WTC11 (cell line): ENCODE results near the gene LMF1. TPM values are rescaled to one million over a fixed set of nuclear protein-coding genes. Genes with fewer than 3 reads are reported as not detected.

Experiments used
- ATF3 ChIP-seq: sonication (generic); formaldehyde crosslinking; conservative IDR thresholded peaks from 2 replicates; pipeline ENCODE4 v1.8.1; 2022; ENCODE audit warnings: mild to moderate bottlenecking, missing genetic modification reagents
- ATF6 ChIP-seq: sonication (generic); formaldehyde crosslinking; IDR thresholded peaks from 2 replicates; pipeline ENCODE4 v1.8.1; 2023; ENCODE audit warnings: mild to moderate bottlenecking, missing genetic modification reagents
- CBFB ChIP-seq: sonication (generic); formaldehyde crosslinking; IDR thresholded peaks from 2 replicates; pipeline ENCODE4 v1.8.1; 2022; ENCODE audit warnings: mild to moderate bottlenecking, low read depth, missing genetic modification reagents
- GABPB1 ChIP-seq: sonication (generic); formaldehyde crosslinking; IDR thresholded peaks from 2 replicates; pipeline ENCODE4 v1.8.1; 2023; ENCODE audit warnings: mild to moderate bottlenecking, missing genetic modification reagents
- HMGA2 ChIP-seq: fragments of 250-450 bp; sonication (Bioruptor Pico); IDR thresholded peaks from 2 replicates; pipeline ENCODE4 v1.4.0; 2021; ENCODE audit warnings: mild to moderate bottlenecking, moderate library complexity
- JUN ChIP-seq: sonication (generic); formaldehyde crosslinking; IDR thresholded peaks from 2 replicates; pipeline ENCODE4 v1.8.0; 2023; ENCODE audit warnings: mild to moderate bottlenecking, missing genetic modification reagents
- SOX15 ChIP-seq: fragments of 250-450 bp; sonication (Bioruptor Pico); IDR thresholded peaks from 2 replicates; pipeline ENCODE4 v1.9.0; 2021; ENCODE audit warnings: mild to moderate bottlenecking
- TEAD4 ChIP-seq: sonication (generic); formaldehyde crosslinking; IDR thresholded peaks from 2 replicates; pipeline ENCODE4 v1.8.0; 2022; ENCODE audit warnings: mild to moderate bottlenecking, missing genetic modification reagents
- ZNF121 ChIP-seq: sonication (generic); formaldehyde crosslinking; IDR thresholded peaks from 2 replicates; pipeline ENCODE4 v1.8.0; 2023; ENCODE audit warnings: missing genetic modification reagents
- ZNF232 ChIP-seq: sonication (generic); formaldehyde crosslinking; IDR thresholded peaks from 2 replicates; pipeline ENCODE4 v1.8.0; 2022; ENCODE audit warnings: mild to moderate bottlenecking, missing genetic modification reagents
- ZNF425 ChIP-seq: fragments of 250-450 bp; sonication (Bioruptor Pico); conservative IDR thresholded peaks from 2 replicates; pipeline ENCODE4 v1.9.0; 2021; ENCODE audit warnings: mild to moderate bottlenecking
- total RNA-seq: library from RNA; stranded (reverse); gene quantifications from 3 replicates; pipeline ENCODE4 v1.2.3, GENCODE V29; 2021
- TF ChIP-seq, protein P1 (sequence below): sonication (generic); formaldehyde crosslinking; IDR thresholded peaks from 2 replicates; pipeline ENCODE4 v1.8.0; 2023; ENCODE audit warnings: missing genetic modification reagents, mild to moderate bottlenecking, borderline replicate concordance
- TF ChIP-seq, protein P2 (sequence below): fragments of 200-600 bp; IDR thresholded peaks from 2 replicates; pipeline ENCODE4 v1.8.0; 2022; ENCODE audit warnings: antibody characterized with exemption
- TF ChIP-seq, protein P3 (sequence below): sonication (generic); formaldehyde crosslinking; IDR thresholded peaks from 2 replicates; pipeline ENCODE4 v1.8.0; 2022; ENCODE audit warnings: missing genetic modification reagents

Gene LMF1
- total RNA-seq, 1 experiment from 2014 or later: 10.5 TPM

GRCh38 chr16:975291-975690, 4.5 kb upstream of the LMF1 start (continued):
- TF ChIP-seq, protein P1, sequence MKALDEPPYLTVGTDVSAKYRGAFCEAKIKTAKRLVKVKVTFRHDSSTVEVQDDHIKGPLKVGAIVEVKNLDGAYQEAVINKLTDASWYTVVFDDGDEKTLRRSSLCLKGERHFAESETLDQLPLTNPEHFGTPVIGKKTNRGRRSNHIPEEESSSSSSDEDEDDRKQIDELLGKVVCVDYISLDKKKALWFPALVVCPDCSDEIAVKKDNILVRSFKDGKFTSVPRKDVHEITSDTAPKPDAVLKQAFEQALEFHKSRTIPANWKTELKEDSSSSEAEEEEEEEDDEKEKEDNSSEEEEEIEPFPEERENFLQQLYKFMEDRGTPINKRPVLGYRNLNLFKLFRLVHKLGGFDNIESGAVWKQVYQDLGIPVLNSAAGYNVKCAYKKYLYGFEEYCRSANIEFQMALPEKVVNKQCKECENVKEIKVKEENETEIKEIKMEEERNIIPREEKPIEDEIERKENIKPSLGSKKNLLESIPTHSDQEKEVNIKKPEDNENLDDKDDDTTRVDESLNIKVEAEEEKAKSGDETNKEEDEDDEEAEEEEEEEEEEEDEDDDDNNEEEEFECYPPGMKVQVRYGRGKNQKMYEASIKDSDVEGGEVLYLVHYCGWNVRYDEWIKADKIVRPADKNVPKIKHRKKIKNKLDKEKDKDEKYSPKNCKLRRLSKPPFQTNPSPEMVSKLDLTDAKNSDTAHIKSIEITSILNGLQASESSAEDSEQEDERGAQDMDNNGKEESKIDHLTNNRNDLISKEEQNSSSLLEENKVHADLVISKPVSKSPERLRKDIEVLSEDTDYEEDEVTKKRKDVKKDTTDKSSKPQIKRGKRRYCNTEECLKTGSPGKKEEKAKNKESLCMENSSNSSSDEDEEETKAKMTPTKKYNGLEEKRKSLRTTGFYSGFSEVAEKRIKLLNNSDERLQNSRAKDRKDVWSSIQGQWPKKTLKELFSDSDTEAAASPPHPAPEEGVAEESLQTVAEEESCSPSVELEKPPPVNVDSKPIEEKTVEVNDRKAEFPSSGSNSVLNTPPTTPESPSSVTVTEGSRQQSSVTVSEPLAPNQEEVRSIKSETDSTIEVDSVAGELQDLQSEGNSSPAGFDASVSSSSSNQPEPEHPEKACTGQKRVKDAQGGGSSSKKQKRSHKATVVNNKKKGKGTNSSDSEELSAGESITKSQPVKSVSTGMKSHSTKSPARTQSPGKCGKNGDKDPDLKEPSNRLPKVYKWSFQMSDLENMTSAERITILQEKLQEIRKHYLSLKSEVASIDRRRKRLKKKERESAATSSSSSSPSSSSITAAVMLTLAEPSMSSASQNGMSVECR (CRISPR knock-in tag): no peak
- TF ChIP-seq ZNF425 (CRISPR knock-in tag) (no peak), JUN (no peak), ZNF121 (CRISPR knock-in tag) (no peak), HMGA2 (no peak), ATF6 (CRISPR knock-in tag) (no peak), ZNF232 (CRISPR knock-in tag) (no peak), CBFB (CRISPR knock-in tag) (no peak), ATF3 (CRISPR knock-in tag) (no peak), SOX15 (CRISPR knock-in tag) (no peak), TEAD4 (CRISPR knock-in tag) (no peak), GABPB1 (CRISPR knock-in tag) (no peak)
- TF ChIP-seq, protein P2, sequence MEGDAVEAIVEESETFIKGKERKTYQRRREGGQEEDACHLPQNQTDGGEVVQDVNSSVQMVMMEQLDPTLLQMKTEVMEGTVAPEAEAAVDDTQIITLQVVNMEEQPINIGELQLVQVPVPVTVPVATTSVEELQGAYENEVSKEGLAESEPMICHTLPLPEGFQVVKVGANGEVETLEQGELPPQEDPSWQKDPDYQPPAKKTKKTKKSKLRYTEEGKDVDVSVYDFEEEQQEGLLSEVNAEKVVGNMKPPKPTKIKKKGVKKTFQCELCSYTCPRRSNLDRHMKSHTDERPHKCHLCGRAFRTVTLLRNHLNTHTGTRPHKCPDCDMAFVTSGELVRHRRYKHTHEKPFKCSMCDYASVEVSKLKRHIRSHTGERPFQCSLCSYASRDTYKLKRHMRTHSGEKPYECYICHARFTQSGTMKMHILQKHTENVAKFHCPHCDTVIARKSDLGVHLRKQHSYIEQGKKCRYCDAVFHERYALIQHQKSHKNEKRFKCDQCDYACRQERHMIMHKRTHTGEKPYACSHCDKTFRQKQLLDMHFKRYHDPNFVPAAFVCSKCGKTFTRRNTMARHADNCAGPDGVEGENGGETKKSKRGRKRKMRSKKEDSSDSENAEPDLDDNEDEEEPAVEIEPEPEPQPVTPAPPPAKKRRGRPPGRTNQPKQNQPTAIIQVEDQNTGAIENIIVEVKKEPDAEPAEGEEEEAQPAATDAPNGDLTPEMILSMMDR: no peak
- TF ChIP-seq, protein P3, sequence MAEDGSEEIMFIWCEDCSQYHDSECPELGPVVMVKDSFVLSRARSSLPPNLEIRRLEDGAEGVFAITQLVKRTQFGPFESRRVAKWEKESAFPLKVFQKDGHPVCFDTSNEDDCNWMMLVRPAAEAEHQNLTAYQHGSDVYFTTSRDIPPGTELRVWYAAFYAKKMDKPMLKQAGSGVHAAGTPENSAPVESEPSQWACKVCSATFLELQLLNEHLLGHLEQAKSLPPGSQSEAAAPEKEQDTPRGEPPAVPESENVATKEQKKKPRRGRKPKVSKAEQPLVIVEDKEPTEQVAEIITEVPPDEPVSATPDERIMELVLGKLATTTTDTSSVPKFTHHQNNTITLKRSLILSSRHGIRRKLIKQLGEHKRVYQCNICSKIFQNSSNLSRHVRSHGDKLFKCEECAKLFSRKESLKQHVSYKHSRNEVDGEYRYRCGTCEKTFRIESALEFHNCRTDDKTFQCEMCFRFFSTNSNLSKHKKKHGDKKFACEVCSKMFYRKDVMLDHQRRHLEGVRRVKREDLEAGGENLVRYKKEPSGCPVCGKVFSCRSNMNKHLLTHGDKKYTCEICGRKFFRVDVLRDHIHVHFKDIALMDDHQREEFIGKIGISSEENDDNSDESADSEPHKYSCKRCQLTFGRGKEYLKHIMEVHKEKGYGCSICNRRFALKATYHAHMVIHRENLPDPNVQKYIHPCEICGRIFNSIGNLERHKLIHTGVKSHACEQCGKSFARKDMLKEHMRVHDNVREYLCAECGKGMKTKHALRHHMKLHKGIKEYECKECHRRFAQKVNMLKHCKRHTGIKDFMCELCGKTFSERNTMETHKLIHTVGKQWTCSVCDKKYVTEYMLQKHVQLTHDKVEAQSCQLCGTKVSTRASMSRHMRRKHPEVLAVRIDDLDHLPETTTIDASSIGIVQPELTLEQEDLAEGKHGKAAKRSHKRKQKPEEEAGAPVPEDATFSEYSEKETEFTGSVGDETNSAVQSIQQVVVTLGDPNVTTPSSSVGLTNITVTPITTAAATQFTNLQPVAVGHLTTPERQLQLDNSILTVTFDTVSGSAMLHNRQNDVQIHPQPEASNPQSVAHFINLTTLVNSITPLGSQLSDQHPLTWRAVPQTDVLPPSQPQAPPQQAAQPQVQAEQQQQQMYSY: no peak
